ENCODE measurements around the gene EIF2AK2.

EIF2AK2 gene

GRCh38 chr2:37154785-37155184, 2.0 kb downstream of the EIF2AK2 start:
- no peak for TF ChIP-seq PKNOX1 (IDR thresholded peaks at IDR 0.05)
- no peak for TF ChIP-seq L3MBTL2 (conservative IDR thresholded peaks at IDR 0.05)
- no peak for TF ChIP-seq ARNT (IDR thresholded peaks at IDR 0.05)
- TF ChIP-seq FOXK2 (IDR thresholded peaks at IDR 0.05) = no peak
- TF ChIP-seq TARDBP (IDR thresholded peaks at IDR 0.05) = no peak
- no peak for TF ChIP-seq FOXM1 (IDR thresholded peaks at IDR 0.05; ENCODE audit: borderline replicate concordance)
- no peak for TF ChIP-seq CTBP1 (IDR thresholded peaks at IDR 0.05; ENCODE audit: borderline replicate concordance)
- no peak for TF ChIP-seq FOXA1 (IDR thresholded peaks at IDR 0.05)
- no peak for TF ChIP-seq BHLHE40 (IDR thresholded peaks at IDR 0.05; ENCODE audit: borderline replicate concordance)
- TF ChIP-seq ELF4 (IDR thresholded peaks at IDR 0.05) = no peak
- no peak for TF ChIP-seq SUZ12 (IDR thresholded peaks at IDR 0.05)
- no peak for TF ChIP-seq ZNF384 (IDR thresholded peaks at IDR 0.05)
- TF ChIP-seq LEF1 (IDR thresholded peaks at IDR 0.05; ENCODE audit: borderline replicate concordance) = no peak
- TF ChIP-seq NFRKB (IDR thresholded peaks at IDR 0.05) = no peak
- no peak for TF ChIP-seq SP1 (IDR thresholded peaks at IDR 0.05)
- no peak for TF ChIP-seq HDGF (IDR thresholded peaks at IDR 0.05; ENCODE audit: borderline replicate concordance)
- ChIA-PET CTCF (no interaction called here), POLR2A (no interaction called here)
- no peak for DNase-seq (ENCODE audit: extremely low spot score)

DNA sequence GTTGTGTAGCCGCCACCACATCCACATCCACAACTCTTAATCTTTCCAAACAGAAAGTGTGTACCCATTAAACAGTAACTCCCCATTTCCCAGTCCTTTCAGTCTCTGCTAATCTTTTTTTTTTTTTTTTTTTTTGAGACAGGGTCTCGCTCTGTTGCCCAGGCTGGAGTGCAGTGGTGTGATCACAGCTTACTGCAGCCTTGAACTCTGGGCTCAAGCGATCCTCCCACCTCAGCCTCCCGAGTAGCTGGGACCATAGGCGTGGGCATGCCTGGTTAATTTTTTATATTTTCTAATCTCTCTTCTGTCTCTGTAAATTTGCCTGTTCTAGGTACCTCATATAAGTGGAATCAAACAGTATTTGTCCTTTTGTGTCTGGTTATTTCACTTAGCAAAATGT, 3.6 kb downstream of the EIF2AK2 start:
- TF ChIP-seq LEF1 (IDR thresholded peaks at IDR 0.05; ENCODE audit: borderline replicate concordance) = no peak
- no peak for TF ChIP-seq FOXA1 (IDR thresholded peaks at IDR 0.05)
- no peak for TF ChIP-seq ELF4 (IDR thresholded peaks at IDR 0.05)
- no peak for TF ChIP-seq FOXK2 (IDR thresholded peaks at IDR 0.05)
- no peak for TF ChIP-seq PKNOX1 (IDR thresholded peaks at IDR 0.05)
- TF ChIP-seq SUZ12 (IDR thresholded peaks at IDR 0.05) = no peak
- no peak for TF ChIP-seq CTBP1 (IDR thresholded peaks at IDR 0.05; ENCODE audit: borderline replicate concordance)
- no peak for TF ChIP-seq L3MBTL2 (conservative IDR thresholded peaks at IDR 0.05)
- no peak for TF ChIP-seq SP1 (IDR thresholded peaks at IDR 0.05)
- no peak for TF ChIP-seq TARDBP (IDR thresholded peaks at IDR 0.05)
- no peak for TF ChIP-seq ZNF384 (IDR thresholded peaks at IDR 0.05)
- no peak for TF ChIP-seq ARNT (IDR thresholded peaks at IDR 0.05)
- TF ChIP-seq BHLHE40 (IDR thresholded peaks at IDR 0.05; ENCODE audit: borderline replicate concordance) = no peak
- TF ChIP-seq NFRKB (IDR thresholded peaks at IDR 0.05) = no peak
- no peak for TF ChIP-seq HDGF (IDR thresholded peaks at IDR 0.05; ENCODE audit: borderline replicate concordance)
- no peak for TF ChIP-seq FOXM1 (IDR thresholded peaks at IDR 0.05; ENCODE audit: borderline replicate concordance)
- POLR2A ChIA-PET = no interaction called here
- CTCF ChIA-PET = no interaction called here

DNA sequence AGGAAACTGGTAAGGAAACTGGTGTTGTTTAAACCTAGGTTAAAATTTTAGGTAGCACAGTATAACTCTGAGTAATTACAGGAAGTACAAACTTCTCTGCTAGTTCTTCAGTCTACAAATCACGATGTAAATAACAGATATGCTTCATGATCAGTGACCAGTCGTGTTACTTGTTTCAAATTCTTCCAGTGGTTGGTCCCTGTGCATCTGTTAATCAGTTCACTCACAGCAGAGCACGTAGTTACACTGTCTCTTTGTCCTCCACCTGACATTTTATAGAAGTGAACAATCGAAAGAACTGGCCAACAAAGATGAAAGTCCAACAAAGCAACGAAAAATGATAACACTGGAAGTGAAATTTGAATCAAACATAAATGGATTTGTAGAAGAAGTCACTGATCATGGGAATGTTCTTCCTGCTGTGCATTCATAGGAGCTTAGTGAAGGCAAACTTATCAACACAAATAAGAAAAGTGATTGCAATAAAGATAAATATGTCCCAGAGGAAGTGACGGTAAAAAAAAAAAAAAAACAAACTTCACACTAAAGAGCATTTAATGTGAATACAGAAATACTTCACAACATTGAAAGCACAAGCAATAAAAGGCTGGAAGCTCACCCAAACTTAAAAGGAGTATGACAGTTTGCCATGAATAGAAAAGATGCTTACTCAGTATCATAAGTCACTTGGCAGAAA, 7.0 kb downstream of the EIF2AK2 start:
- TF ChIP-seq SP1 (IDR thresholded peaks at IDR 0.05) (no peak), BHLHE40 (IDR thresholded peaks at IDR 0.05; ENCODE audit: borderline replicate concordance) (no peak), FOXA1 (IDR thresholded peaks at IDR 0.05) (no peak), ARNT (IDR thresholded peaks at IDR 0.05) (no peak), NFRKB (IDR thresholded peaks at IDR 0.05) (no peak), L3MBTL2 (conservative IDR thresholded peaks at IDR 0.05) (no peak), ZNF384 (IDR thresholded peaks at IDR 0.05) (no peak), FOXM1 (IDR thresholded peaks at IDR 0.05; ENCODE audit: borderline replicate concordance) (no peak), CTBP1 (IDR thresholded peaks at IDR 0.05; ENCODE audit: borderline replicate concordance) (no peak), HDGF (IDR thresholded peaks at IDR 0.05; ENCODE audit: borderline replicate concordance) (no peak), LEF1 (IDR thresholded peaks at IDR 0.05; ENCODE audit: borderline replicate concordance) (no peak), PKNOX1 (IDR thresholded peaks at IDR 0.05) (no peak), ELF4 (IDR thresholded peaks at IDR 0.05) (no peak), FOXK2 (IDR thresholded peaks at IDR 0.05) (no peak), TARDBP (IDR thresholded peaks at IDR 0.05) (no peak), SUZ12 (IDR thresholded peaks at IDR 0.05) (no peak)
- ChIA-PET CTCF (no interaction called here), POLR2A (no interaction called here)
- DNase-seq (ENCODE audit: extremely low spot score) = no peak

More for the DNA sequence above, 3.6 kb downstream of the EIF2AK2 start:
- no peak for DNase-seq (ENCODE audit: extremely low spot score)

DNA sequence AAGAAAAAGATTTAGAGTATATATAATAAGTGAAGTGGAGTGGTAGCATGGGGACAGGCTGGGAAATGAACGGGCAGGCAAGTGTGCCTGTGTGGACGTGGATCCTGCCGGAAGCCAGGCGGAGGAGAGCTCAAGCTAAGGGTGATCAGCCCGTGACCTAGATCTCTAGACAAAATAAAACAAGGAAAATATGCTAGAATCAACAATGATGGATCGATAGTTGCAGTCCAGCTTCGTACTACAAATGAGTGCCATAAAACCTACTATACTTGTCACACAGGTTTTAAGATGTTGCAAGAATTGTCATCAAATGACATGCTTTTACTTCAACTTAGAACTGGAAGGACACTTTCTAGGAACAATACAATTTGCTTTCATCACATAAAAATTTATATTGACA, 8.5 kb downstream of the EIF2AK2 start:
- ChIA-PET POLR2A (no interaction called here), CTCF (no interaction called here)
- TF ChIP-seq LEF1 (IDR thresholded peaks at IDR 0.05; ENCODE audit: borderline replicate concordance) (no peak), BHLHE40 (IDR thresholded peaks at IDR 0.05; ENCODE audit: borderline replicate concordance) (no peak), SUZ12 (IDR thresholded peaks at IDR 0.05) (no peak), PKNOX1 (IDR thresholded peaks at IDR 0.05) (no peak), L3MBTL2 (conservative IDR thresholded peaks at IDR 0.05) (no peak), SP1 (IDR thresholded peaks at IDR 0.05) (no peak), FOXM1 (IDR thresholded peaks at IDR 0.05; ENCODE audit: borderline replicate concordance) (no peak), NFRKB (IDR thresholded peaks at IDR 0.05) (no peak), ZNF384 (IDR thresholded peaks at IDR 0.05) (no peak), HDGF (IDR thresholded peaks at IDR 0.05; ENCODE audit: borderline replicate concordance) (no peak), FOXK2 (IDR thresholded peaks at IDR 0.05) (no peak), TARDBP (IDR thresholded peaks at IDR 0.05) (no peak), FOXA1 (IDR thresholded peaks at IDR 0.05) (no peak), ELF4 (IDR thresholded peaks at IDR 0.05) (no peak), CTBP1 (IDR thresholded peaks at IDR 0.05; ENCODE audit: borderline replicate concordance) (no peak), ARNT (IDR thresholded peaks at IDR 0.05) (no peak)
- DNase-seq (ENCODE audit: extremely low spot score) = no peak

DNA sequence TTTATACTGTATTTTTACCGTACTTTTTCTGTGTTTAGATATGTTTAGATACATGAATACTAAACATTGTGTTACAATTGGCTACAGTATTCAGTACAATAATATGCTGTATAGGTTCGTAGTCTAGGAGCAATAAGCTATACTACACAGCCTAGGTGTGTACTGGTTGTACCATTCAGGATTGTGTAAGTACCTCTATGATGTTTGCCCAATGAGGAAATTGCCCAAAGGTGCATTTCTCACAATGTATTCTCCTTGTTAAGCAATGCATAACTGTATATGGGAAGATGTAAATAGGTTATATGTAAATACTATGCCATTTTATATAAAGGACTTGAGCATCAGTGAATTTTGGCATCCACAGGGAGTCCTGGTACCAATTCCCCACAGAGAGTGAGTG, 10.7 kb downstream of the EIF2AK2 start:
- CTCF ChIA-PET = interaction anchor here (0.7 kb wide), 1 partner anchor 862 kb away, joined by 5 read pairs; no protein-coding TSS in a partner anchor
- no peak for TF ChIP-seq SP1 (IDR thresholded peaks at IDR 0.05)
- POLR2A ChIA-PET = no interaction called here
- DNase-seq (ENCODE audit: extremely low spot score) = no peak

Data from HEK293T (cell line).